RWPE2 (cell line): Measurements from ENCODE around the gene SCNN1B.
"Not testable (repeated sequence)": the region's sequence is repeated elsewhere in the genome, so short reads cannot be mapped to it uniquely, and the experiment has no call there.

ENCODE experiments used
- ATAC-seq: fragments of 200-7000 bp; cut with Tn5 transposase; 3 replicates; pipeline ENCODE4 v1.9.1; 2021; ENCODE audit warnings: low read depth
- DNase-seq: peaks from one replicate; pipeline ENCODE4 v3.0.0-alpha.2; 2020; ENCODE audit warnings: low spot score
- H3K27ac ChIP-seq: fragments of 450-650 bp; 2 replicates; pipeline ENCODE4 v1.5.1; 2017; ENCODE audit warnings: mild to moderate bottlenecking; ENCODE audit not compliant: poor library complexity, severe bottlenecking
- H3K27me3 ChIP-seq: fragments of 250-450 bp; sonication (Bioruptor Pico); 2 replicates; pipeline ENCODE4 v1.5.1; 2021; ENCODE audit warnings: mild to moderate bottlenecking, moderate library complexity; ENCODE audit not compliant: insufficient read depth, poor library complexity, severe bottlenecking
- H3K36me3 ChIP-seq: fragments of 250-450 bp; sonication (Bioruptor Pico); 2 replicates; pipeline ENCODE4 v1.5.1; 2020; ENCODE audit warnings: low read depth, mild to moderate bottlenecking, moderate library complexity
- H3K4me1 ChIP-seq: fragments of 250-450 bp; sonication (Bioruptor Pico); 2 replicates; pipeline ENCODE4 v1.5.1; 2021; ENCODE audit warnings: mild to moderate bottlenecking, moderate library complexity; ENCODE audit not compliant: insufficient read depth, poor library complexity, severe bottlenecking
- H3K4me3 ChIP-seq: fragments of 250-450 bp; sonication (Bioruptor Pico); 2 replicates; pipeline ENCODE4 v1.5.1; 2021; ENCODE audit warnings: mild to moderate bottlenecking, moderate library complexity; ENCODE audit not compliant: severe bottlenecking
- H3K9me3 ChIP-seq: fragments of 250-450 bp; sonication (Bioruptor Pico); 2 replicates; pipeline ENCODE4 v1.5.1; 2021; ENCODE audit warnings: mild to moderate bottlenecking, moderate library complexity; ENCODE audit not compliant: severe bottlenecking
- TF ChIP-seq, protein P1 (sequence below): fragments of 450-650 bp; IDR thresholded peaks from one replicate; pipeline ENCODE4 v1.5.1; 2017; ENCODE audit warnings: mild to moderate bottlenecking, moderate library complexity; ENCODE audit not compliant: poor library complexity, severe bottlenecking

Gene SCNN1B

DNA sequence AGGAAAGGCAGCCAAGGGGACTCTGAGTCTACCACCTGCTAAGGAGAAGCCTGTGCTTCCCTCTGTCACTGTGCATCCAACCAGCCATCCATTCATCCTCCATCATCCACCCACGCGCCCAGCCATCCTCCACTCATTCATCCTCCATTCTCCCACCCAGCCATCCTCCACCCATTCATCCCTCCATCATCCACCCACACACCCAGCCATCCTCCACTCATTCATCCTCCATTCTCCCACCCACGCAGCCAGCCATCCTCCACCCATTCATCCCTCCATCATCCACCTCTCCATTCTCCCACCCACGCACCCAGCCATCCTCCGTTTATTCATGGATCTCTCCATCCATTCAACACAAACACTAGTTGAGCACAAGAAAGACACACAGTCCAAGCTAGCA lies 76.8 kb downstream of the SCNN1B start:
- Histone ChIP-seq H3K4me3 (no peak overlapping the region), H3K4me1 (no peaks in the 10 kb centered on the region), H3K36me3 (no peaks in the 10 kb centered on the region), H3K9me3 (no peaks in the 10 kb centered on the region), H3K27ac (no peak overlapping the region), H3K27me3 (no peaks in the 10 kb centered on the region)
- TF ChIP-seq, protein P1, sequence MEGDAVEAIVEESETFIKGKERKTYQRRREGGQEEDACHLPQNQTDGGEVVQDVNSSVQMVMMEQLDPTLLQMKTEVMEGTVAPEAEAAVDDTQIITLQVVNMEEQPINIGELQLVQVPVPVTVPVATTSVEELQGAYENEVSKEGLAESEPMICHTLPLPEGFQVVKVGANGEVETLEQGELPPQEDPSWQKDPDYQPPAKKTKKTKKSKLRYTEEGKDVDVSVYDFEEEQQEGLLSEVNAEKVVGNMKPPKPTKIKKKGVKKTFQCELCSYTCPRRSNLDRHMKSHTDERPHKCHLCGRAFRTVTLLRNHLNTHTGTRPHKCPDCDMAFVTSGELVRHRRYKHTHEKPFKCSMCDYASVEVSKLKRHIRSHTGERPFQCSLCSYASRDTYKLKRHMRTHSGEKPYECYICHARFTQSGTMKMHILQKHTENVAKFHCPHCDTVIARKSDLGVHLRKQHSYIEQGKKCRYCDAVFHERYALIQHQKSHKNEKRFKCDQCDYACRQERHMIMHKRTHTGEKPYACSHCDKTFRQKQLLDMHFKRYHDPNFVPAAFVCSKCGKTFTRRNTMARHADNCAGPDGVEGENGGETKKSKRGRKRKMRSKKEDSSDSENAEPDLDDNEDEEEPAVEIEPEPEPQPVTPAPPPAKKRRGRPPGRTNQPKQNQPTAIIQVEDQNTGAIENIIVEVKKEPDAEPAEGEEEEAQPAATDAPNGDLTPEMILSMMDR: no peak
- ATAC-seq (no peak), DNase-seq (no peak)

DNA sequence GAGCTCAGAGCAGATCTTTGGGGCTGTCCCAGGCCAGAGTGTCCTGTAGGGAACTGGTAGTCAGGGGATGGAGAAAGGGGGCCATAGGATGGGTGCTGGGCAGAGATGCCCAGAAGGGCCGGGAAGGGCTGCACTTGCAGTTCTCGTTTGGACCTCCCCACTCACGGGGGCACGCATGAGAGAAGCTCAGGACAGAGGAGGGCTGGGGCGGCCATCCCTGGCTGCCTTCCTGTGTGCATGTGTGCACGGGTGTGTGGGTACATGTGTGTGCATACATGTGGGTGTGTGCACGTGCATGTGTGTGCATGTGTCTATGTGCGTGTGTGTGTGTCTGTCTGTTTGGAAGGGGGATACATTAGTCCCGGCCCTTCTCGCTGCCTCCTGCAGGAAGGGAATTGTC lies 77.6 kb downstream of the SCNN1B start:
- Histone ChIP-seq H3K4me1 (no peaks in the 10 kb centered on the region), H3K9me3 (no peaks in the 10 kb centered on the region), H3K27me3 (no peaks in the 10 kb centered on the region), H3K4me3 (no peak overlapping the region), H3K27ac (no peak overlapping the region), H3K36me3 (no peaks in the 10 kb centered on the region)
- TF ChIP-seq, protein P1: no peak
- ATAC-seq: no peak
- DNase-seq: no peak

DNA sequence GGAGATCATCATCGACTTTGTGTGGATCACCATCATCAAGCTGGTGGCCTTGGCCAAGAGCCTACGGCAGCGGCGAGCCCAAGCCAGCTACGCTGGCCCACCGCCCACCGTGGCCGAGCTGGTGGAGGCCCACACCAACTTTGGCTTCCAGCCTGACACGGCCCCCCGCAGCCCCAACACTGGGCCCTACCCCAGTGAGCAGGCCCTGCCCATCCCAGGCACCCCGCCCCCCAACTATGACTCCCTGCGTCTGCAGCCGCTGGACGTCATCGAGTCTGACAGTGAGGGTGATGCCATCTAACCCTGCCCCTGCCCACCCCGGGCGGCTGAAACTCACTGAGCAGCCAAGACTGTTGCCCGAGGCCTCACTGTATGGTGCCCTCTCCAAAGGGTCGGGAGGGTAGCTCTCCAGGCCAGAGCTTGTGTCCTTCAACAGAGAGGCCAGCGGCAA lies 78.4 kb downstream of the SCNN1B start:
- Histone ChIP-seq H3K27me3 (no peaks in the 10 kb centered on the region), H3K27ac (no peak overlapping the region), H3K4me1 (no peaks in the 10 kb centered on the region), H3K4me3 (no peak overlapping the region), H3K9me3 (no peaks in the 10 kb centered on the region), H3K36me3 (no peaks in the 10 kb centered on the region)
- DNase-seq (no peak), ATAC-seq (no peak)
- TF ChIP-seq, protein P1: no peak

DNA sequence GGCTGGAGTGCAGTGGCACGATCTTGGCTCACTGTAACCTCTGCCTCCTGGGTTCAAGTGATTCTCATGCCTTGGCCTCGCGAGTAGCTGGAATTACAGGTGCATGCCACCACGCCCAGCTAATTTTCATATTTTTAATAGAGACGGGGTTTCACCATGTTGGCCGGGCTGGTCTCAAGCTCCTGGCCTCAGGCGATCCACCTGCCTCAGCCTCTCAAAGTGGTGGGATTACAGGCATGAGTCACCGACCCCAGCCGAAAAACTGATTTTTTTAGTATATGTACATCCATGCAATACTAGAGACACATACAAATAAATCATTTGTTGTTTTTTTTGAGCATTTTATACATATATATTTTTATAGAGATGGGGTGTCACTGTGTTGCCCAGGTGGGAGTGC lies 79.6 kb downstream of the SCNN1B start:
- not testable (repeated sequence) for H3K4me1 ChIP-seq, H3K27ac ChIP-seq, H3K9me3 ChIP-seq, H3K4me3 ChIP-seq, DNase-seq, H3K27me3 ChIP-seq, ATAC-seq, H3K36me3 ChIP-seq

DNA sequence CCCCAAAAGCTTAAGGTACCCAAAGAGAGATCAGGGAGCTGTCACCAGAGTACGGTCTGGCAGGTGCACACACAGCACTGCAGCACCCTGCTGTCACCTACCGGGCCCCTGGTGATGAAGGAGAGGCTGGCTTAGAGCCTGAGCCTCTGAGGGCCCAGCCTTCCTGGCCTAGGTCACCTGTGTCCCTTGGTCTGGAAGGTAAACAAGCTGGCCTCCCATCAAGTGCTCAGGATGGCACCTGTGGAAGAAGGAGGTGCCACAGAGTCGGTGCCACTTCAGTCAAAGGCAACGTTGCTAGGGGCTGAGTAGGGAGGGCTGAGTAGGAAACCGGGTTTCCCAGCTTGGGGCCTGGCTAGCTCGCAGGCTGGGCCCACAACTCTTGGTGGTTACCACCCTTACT lies 80.2 kb downstream of the SCNN1B start:
- Histone ChIP-seq H3K27me3 (no peaks in the 10 kb centered on the region), H3K27ac (no peak overlapping the region), H3K9me3 (no peaks in the 10 kb centered on the region), H3K4me3 (no peak overlapping the region), H3K36me3 (no peaks in the 10 kb centered on the region), H3K4me1 (no peaks in the 10 kb centered on the region)
- no peak for DNase-seq
- no peak for ATAC-seq
- TF ChIP-seq, protein P1: no peak
